ENCODE results near the gene HRH1. TPM values are rescaled to one million over a fixed set of nuclear protein-coding genes. Genes with fewer than 3 reads are reported as not detected.

The HRH1 gene
- total and polyA plus RNA-seq, 2 experiments from 2014 or later = not detected

DNA sequence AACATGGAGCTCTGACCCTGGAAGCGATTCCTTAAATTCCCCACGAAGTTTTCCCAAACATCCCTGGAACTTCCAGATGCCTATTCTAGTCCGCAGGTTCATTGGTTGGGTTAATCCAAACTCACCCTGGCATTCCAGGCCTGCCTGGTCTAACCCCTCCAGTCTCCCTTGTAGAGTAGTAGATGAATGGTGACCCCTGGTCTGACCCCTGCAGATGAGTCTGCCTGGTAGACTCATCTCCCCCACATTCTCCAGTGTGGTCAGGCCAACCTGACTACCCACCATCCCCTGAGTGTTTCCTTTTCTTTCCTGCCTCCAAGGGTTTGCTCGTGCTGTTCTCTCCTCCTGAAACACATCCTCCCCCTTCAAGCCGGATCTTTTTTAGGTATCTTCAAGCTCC is 10.8 kb upstream of the HRH1 start:
- no peaks in the 10 kb centered on the region for H3K27me3 ChIP-seq (ENCODE audit: insufficient read depth)
- no peak overlapping the region for H3K27ac Mint-ChIP-seq
- TF ChIP-seq, protein P1, sequence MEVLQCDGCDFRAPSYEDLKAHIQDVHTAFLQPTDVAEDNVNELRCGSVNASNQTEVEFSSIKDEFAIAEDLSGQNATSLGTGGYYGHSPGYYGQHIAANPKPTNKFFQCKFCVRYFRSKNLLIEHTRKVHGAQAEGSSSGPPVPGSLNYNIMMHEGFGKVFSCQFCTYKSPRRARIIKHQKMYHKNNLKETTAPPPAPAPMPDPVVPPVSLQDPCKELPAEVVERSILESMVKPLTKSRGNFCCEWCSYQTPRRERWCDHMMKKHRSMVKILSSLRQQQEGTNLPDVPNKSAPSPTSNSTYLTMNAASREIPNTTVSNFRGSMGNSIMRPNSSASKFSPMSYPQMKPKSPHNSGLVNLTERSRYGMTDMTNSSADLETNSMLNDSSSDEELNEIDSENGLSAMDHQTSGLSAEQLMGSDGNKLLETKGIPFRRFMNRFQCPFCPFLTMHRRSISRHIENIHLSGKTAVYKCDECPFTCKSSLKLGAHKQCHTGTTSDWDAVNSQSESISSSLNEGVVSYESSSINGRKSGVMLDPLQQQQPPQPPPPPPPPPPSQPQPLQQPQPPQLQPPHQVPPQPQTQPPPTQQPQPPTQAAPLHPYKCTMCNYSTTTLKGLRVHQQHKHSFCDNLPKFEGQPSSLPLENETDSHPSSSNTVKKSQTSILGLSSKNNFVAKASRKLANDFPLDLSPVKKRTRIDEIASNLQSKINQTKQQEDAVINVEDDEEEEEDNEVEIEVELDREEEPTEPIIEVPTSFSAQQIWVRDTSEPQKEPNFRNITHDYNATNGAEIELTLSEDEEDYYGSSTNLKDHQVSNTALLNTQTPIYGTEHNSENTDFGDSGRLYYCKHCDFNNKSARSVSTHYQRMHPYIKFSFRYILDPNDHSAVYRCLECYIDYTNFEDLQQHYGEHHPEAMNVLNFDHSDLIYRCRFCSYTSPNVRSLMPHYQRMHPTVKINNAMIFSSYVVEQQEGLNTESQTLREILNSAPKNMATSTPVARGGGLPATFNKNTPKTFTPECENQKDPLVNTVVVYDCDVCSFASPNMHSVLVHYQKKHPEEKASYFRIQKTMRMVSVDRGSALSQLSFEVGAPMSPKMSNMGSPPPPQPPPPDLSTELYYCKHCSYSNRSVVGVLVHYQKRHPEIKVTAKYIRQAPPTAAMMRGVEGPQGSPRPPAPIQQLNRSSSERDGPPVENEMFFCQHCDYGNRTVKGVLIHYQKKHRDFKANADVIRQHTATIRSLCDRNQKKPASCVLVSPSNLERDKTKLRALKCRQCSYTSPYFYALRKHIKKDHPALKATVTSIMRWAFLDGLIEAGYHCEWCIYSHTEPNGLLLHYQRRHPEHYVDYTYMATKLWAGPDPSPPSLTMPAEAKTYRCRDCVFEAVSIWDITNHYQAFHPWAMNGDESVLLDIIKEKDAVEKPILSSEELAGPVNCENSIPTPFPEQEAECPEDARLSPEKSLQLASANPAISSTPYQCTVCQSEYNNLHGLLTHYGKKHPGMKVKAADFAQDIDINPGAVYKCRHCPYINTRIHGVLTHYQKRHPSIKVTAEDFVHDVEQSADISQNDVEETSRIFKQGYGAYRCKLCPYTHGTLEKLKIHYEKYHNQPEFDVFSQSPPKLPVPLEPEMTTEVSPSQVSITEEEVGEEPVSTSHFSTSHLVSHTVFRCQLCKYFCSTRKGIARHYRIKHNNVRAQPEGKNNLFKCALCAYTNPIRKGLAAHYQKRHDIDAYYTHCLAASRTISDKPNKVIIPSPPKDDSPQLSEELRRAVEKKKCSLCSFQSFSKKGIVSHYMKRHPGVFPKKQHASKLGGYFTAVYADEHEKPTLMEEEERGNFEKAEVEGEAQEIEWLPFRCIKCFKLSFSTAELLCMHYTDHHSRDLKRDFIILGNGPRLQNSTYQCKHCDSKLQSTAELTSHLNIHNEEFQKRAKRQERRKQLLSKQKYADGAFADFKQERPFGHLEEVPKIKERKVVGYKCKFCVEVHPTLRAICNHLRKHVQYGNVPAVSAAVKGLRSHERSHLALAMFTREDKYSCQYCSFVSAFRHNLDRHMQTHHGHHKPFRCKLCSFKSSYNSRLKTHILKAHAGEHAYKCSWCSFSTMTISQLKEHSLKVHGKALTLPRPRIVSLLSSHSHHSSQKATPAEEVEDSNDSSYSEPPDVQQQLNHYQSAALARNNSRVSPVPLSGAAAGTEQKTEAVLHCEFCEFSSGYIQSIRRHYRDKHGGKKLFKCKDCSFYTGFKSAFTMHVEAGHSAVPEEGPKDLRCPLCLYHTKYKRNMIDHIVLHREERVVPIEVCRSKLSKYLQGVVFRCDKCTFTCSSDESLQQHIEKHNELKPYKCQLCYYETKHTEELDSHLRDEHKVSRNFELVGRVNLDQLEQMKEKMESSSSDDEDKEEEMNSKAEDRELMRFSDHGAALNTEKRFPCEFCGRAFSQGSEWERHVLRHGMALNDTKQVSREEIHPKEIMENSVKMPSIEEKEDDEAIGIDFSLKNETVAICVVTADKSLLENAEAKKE (CRISPR knock-in tag; IDR thresholded peaks at IDR 0.05) = no peak
- TF ChIP-seq JUNB (IDR thresholded peaks at IDR 0.05; ENCODE audit: unreplicated experiment) (no peak), EZH2 (IDR thresholded peaks at IDR 0.05; ENCODE audit: low read depth, unreplicated experiment) (no peak)
- no peaks in the 10 kb centered on the region for H3K4me1 ChIP-seq (ENCODE audit: insufficient read depth)
- no peaks in the 10 kb centered on the region for H3K79me2 ChIP-seq (replicated peaks; ENCODE audit: insufficient read depth)
- no peaks in the 10 kb centered on the region for H3K9me3 Mint-ChIP-seq
- no peak overlapping the region for H2AFZ ChIP-seq
- no peaks in the 10 kb centered on the region for H4K20me1 ChIP-seq (replicated peaks; ENCODE audit: insufficient read depth)
- peaks cover 10% of the 10 kb centered on the region for H3K27me3 Mint-ChIP-seq (ENCODE audit: insufficient read depth, low read depth, poor library complexity)
- H3K36me3 Mint-ChIP-seq (ENCODE audit: low read depth) = no peaks in the 10 kb centered on the region
- no peaks in the 10 kb centered on the region for H3F3A ChIP-seq (replicated peaks; ENCODE audit: low read depth)
- H3K4me2 ChIP-seq = no peak overlapping the region
- no peak overlapping the region for H3K27ac ChIP-seq (ENCODE audit: low read depth)
- DNase-seq (ENCODE audit: low spot score) (no peak), ATAC-seq (no peak)
- H3K4me1 Mint-ChIP-seq = no peaks in the 10 kb centered on the region
- H3K4me3 Mint-ChIP-seq = no peak overlapping the region
- no peaks in the 10 kb centered on the region; the same call in 1 of the 2 replicates for H3K9me2 ChIP-seq (ENCODE audit: insufficient read depth)
- no peaks in the 10 kb centered on the region for H3K36me3 ChIP-seq (ENCODE audit: insufficient read depth)
- no peak overlapping the region for H3K4me3 ChIP-seq

DNA sequence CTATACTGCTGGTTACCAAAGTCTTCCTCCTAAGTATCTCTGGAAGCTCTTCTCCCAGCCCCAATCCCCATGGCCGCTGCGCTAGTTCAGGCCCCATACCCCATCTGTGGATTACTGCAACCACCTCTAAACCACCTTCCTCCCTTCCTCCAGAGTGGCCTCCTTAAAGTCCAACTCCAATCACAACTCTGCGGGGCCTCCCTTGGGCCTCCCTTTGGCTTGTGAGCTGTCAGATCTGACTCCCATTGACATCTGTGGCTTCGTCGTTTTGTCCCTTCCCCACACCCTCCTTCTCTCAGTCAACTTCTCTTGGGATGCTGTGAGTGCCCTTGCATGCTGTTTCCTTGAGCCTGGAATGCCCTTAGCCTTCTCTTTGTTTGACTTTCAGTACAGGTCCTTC is 9.3 kb upstream of the HRH1 start:
- Mint-ChIP-seq H3K27ac (no peak overlapping the region), H3K9me3 (no peaks in the 10 kb centered on the region), H3K36me3 (ENCODE audit: low read depth) (no peaks in the 10 kb centered on the region), H3K4me1 (no peaks in the 10 kb centered on the region), H3K27me3 (ENCODE audit: insufficient read depth, low read depth, poor library complexity) (peaks cover 10% of the 10 kb centered on the region), H3K4me3 (no peak overlapping the region)
- Histone ChIP-seq H3K4me2 (no peak overlapping the region), H4K20me1 (replicated peaks; ENCODE audit: insufficient read depth) (no peaks in the 10 kb centered on the region), H3K4me3 (no peak overlapping the region), H3K79me2 (replicated peaks; ENCODE audit: insufficient read depth) (no peaks in the 10 kb centered on the region), H3K9me2 (ENCODE audit: insufficient read depth) (no peaks in the 10 kb centered on the region; the same call in 1 of the 2 replicates), H3K27me3 (ENCODE audit: insufficient read depth) (no peaks in the 10 kb centered on the region), H2AFZ (no peak overlapping the region), H3K36me3 (ENCODE audit: insufficient read depth) (no peaks in the 10 kb centered on the region), H3F3A (replicated peaks; ENCODE audit: low read depth) (no peaks in the 10 kb centered on the region), H3K27ac (ENCODE audit: low read depth) (no peak overlapping the region), H3K4me1 (ENCODE audit: insufficient read depth) (no peaks in the 10 kb centered on the region)
- DNase-seq (ENCODE audit: low spot score) = no peak
- ATAC-seq = no peak
- TF ChIP-seq POLR2AphosphoS5 (IDR thresholded peaks at IDR 0.05; ENCODE audit: low read depth) (no peak), STAT1 (IDR thresholded peaks at IDR 0.05; ENCODE audit: unreplicated experiment) (no peak), NANOG (IDR thresholded peaks at IDR 0.05; ENCODE audit: borderline replicate concordance) (no peak)
- TF ChIP-seq, protein P2, sequence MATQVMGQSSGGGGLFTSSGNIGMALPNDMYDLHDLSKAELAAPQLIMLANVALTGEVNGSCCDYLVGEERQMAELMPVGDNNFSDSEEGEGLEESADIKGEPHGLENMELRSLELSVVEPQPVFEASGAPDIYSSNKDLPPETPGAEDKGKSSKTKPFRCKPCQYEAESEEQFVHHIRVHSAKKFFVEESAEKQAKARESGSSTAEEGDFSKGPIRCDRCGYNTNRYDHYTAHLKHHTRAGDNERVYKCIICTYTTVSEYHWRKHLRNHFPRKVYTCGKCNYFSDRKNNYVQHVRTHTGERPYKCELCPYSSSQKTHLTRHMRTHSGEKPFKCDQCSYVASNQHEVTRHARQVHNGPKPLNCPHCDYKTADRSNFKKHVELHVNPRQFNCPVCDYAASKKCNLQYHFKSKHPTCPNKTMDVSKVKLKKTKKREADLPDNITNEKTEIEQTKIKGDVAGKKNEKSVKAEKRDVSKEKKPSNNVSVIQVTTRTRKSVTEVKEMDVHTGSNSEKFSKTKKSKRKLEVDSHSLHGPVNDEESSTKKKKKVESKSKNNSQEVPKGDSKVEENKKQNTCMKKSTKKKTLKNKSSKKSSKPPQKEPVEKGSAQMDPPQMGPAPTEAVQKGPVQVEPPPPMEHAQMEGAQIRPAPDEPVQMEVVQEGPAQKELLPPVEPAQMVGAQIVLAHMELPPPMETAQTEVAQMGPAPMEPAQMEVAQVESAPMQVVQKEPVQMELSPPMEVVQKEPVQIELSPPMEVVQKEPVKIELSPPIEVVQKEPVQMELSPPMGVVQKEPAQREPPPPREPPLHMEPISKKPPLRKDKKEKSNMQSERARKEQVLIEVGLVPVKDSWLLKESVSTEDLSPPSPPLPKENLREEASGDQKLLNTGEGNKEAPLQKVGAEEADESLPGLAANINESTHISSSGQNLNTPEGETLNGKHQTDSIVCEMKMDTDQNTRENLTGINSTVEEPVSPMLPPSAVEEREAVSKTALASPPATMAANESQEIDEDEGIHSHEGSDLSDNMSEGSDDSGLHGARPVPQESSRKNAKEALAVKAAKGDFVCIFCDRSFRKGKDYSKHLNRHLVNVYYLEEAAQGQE (IDR thresholded peaks at IDR 0.05; ENCODE audit: unreplicated experiment) = no peak
